AG10803 (cell line): ENCODE results near the gene MYO5A.

ENCODE experiments used
- DNase-seq: peaks from one replicate; pipeline ENCODE4 v3.0.0; 2010; ENCODE audit warnings: low read depth
- H3K4me3 ChIP-seq: 2 replicates; pipeline ENCODE4 v1.5.1; 2011; ENCODE audit warnings: mild to moderate bottlenecking, low read length, control low read depth
- TF ChIP-seq, protein P1 (sequence below): conservative IDR thresholded peaks from 2 replicates; pipeline ENCODE4 v1.5.1; 2011; ENCODE audit warnings: mild to moderate bottlenecking, low read length, control low read depth, inconsistent platforms

The MYO5A gene

GRCh38 chr15:52523647-52524046 lies 5.0 kb downstream of the MYO5A start:
- no peak for DNase-seq
- no peak overlapping the region for H3K4me3 ChIP-seq
- TF ChIP-seq, protein P1, sequence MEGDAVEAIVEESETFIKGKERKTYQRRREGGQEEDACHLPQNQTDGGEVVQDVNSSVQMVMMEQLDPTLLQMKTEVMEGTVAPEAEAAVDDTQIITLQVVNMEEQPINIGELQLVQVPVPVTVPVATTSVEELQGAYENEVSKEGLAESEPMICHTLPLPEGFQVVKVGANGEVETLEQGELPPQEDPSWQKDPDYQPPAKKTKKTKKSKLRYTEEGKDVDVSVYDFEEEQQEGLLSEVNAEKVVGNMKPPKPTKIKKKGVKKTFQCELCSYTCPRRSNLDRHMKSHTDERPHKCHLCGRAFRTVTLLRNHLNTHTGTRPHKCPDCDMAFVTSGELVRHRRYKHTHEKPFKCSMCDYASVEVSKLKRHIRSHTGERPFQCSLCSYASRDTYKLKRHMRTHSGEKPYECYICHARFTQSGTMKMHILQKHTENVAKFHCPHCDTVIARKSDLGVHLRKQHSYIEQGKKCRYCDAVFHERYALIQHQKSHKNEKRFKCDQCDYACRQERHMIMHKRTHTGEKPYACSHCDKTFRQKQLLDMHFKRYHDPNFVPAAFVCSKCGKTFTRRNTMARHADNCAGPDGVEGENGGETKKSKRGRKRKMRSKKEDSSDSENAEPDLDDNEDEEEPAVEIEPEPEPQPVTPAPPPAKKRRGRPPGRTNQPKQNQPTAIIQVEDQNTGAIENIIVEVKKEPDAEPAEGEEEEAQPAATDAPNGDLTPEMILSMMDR: no peak

- no peak overlapping the region for H3K4me3 ChIP-seq
- TF ChIP-seq, protein P1: no peak
- peak; percentile 95 for DNase-seq
Observed at GRCh38 chr15:52523192-52523591, 5.5 kb downstream of the MYO5A start.

GRCh38 chr15:52521682-52522081 lies 7.0 kb downstream of the MYO5A start:
- TF ChIP-seq, protein P1: no peak
- H3K4me3 ChIP-seq: no peak overlapping the region
- no peak for DNase-seq

GRCh38 chr15:52520421-52520820 lies 8.3 kb downstream of the MYO5A start:
- TF ChIP-seq, protein P1: no peak
- no peak overlapping the region for H3K4me3 ChIP-seq
- no peak for DNase-seq

DNA sequence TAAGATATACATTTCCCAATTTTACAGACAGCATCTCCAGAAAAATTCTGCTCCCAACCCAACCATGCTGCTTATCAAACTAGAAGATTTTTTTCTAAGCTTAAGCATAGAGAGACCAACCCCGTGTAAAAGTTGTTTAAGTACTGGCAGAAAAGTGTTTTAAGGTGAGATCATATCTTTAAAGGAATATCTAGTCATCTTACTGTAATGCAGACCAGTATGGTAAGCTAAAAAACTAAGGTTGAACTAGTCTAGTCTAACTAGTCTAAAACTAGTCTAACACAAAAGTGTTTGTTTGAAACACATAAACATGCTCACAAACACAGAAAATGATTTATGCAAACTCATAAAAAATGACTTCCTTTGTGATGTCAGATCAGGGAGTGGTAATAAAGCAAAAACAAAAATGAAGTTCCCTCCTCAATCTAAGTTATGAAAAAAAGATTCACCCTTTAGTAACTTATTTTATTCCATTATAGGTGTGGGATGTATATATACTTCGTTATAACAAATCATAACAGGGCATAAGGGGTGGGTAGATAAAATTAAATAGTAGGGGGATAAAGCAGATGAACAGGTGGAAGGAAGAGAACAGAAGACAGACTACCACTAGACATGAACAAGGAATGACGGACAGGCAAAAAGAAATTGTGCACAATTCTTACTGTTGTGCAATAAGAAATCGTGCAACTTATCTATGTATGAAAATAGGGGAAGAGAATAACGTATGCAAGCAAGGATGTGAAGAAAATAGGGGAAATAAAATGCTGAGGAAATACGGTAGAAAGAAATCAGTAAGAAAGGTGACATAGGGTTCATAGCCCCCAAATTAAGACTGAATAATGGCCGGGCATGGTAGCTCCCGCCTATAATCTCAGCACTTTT lies 10.0 kb downstream of the MYO5A start:
- H3K4me3 ChIP-seq: no peak overlapping the region
- TF ChIP-seq, protein P1: no peak
- DNase-seq: no peak

GRCh38 chr15:52517014-52517413 lies 11.7 kb downstream of the MYO5A start:
- DNase-seq: no peak
- no peak overlapping the region for H3K4me3 ChIP-seq
- TF ChIP-seq, protein P1: no peak

DNA sequence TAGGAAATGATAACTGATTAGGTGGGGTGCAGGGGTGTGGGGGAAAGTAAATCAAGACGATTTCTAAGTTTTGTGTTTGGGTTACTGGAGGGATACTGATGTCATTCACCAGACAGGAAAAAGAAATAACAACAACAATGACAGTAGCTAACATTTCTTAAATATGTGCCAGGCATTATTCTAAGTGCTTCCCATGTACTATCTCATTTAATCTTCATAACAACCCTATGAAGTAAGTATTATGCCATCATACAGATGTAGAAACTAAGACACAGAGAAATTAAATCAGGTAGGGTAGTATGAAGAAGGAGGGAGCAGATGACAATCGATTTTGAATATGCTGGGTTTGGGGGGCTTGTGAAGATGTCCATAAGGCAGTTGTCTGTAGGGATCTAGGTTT lies 13.3 kb downstream of the MYO5A start:
- H3K4me3 ChIP-seq: no peak overlapping the region
- no peak for DNase-seq
- TF ChIP-seq, protein P1: no peak
